Cardiac septum (tissue), 1 donor: Measurements from ENCODE around the gene PAMR1. TPM values are rescaled to one million over a fixed set of nuclear protein-coding genes. Genes with fewer than 3 reads are reported as not detected.

Experiments used
- DNase-seq: peaks from one replicate; pipeline ENCODE4 v3.0.0-alpha.2; 2020; ENCODE audit warnings: low spot score
- intact Hi-C: fragments of 100-400 bp; cut with DNase I; formaldehyde crosslinking; loops from one replicate; pipeline ENCODE4 v1.14.0; 2022
- total RNA-seq: library from RNA; stranded (reverse); fragmentation: NEBNext Ultra II Directional; extraction: Animal tissue kit (Norgen Biotek cat#: 25700); gene quantifications from one replicate; pipeline ENCODE4 v1.2.1, GENCODE V29; 2021
- donor health status: DM: no; HTN: no; CAD: no.

PAMR1 gene
- total RNA-seq, 1 donor from 2014 or later, result 4.5 TPM

DNA sequence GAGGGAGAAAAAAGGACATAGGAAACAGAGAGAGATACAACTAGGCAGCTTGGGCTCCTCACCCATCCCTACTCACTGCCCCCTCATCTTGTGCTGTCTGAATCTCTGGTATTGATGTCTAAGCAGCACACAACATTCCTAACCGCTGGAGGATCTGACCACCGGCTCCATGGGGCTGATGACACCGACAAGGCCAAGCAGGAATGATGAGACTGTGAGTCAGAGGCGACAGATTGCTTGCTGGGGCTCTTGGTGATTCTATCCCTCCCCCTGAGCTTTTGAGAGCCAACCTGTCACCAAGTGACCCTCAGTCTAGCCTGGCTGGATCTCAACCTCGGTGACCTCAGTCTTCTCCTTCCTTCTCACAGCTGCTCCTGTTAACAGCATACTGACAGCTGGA, 13.8 kb downstream of the PAMR1 start:
- intact Hi-C loops, result no loop called here
- no peak for DNase-seq

DNA sequence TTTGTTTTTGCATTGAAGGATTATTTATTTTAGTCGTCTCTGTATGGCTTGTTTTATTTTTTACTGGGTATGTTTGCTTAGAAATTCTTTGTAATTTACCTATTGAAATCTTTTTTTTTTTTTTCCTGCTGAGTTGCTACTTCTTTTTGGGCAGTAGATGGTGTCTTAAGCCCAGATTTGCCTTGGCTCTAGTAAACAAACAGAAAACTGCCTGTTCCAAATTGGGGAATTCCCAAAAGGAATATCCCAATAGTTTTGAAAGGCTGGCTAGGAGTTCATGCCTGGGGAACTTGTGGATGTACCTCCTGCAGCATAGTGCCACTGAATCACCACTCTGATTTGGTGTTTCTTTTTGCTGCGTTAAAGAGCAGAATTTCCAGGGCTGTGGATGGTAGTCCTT, 17.7 kb downstream of the PAMR1 start:
- intact Hi-C loops, result no loop called here
- DNase-seq, result no peak

DNA sequence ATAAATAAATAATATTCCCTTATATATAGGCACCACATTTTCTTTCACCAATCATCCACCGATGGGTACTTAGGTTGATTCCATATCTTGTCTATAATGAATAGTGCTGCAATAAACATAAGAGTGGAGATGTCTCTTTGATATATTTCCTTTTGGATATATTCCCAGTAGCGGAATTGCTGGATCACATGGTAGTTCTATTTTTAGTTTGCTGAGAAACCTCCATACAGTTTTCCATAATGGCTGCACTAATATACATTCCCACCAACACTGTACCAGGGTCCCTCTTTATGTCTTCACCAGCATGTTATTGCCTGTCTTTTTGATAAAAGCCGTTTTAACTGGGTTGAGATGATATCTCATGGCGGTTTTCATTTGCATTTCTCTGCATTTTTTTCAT, 23.6 kb downstream of the PAMR1 start:
- no peak for DNase-seq
- intact Hi-C loops, result no loop called here

DNA sequence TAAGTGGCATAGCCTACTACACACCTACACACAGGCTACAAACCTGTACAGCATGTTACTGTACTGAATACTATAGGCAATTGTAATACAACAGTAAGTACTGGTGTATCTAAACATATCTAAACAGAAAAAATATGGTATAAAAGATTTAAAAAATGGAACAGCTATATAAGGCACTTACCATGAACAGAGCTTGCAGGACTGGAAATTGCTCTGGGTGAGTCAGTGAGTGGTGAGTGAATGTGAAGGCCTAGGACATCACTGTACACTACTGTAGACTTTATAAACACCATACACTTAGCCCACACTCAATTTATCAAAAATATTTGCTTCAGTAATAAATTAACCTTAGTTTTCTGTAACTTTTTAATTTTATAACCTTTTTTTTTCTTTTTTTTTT, 24.7 kb downstream of the PAMR1 start:
- intact Hi-C loops, result no loop called here
- no peak for DNase-seq

DNA sequence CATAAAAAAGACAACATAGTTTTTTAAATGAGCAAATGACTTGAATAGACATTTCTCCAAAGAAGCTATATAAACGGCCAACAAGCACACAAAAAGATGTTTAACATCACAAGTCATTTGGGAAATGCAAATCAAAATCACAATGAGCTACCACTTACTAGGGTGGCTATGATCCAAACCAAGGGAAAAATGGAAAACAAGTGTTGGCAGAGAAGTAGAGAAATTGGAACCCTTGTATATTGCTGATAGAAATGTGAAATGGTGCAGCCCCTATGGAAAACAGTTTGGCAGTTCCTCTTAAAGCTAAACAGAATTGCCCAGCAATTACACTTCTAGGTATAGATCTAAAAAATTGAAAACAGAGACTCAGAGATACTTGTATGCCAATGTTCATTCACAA, 29.0 kb downstream of the PAMR1 start:
- intact Hi-C loops, result no loop called here
- DNase-seq, result no peak

DNA sequence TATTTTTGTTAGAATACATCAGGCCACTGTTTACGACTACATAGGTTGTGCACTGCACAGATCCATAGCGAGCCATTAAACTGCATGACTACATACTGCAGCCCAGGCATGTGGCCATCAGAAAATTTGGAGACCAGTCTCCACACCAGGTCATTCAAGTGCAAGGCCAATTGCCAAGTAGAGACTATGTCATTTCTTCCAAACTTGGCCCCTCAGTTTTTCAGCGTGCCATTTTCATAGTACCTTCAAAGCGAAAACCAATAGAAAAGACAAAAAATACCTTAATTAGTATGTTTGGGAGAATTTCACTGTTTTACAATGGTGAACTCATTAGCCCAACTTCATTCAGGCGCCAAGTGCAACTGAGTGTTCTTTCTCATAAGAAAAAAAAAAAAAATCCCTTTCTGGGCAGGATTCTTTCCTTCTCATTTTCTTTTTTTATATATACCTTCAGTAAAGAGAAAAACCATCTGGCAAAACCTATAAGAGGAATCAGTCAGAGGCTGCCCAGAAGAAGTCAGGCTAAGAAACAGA, 30.4 kb downstream of the PAMR1 start:
- intact Hi-C loops, result no loop called here
- no peak for DNase-seq

DNA sequence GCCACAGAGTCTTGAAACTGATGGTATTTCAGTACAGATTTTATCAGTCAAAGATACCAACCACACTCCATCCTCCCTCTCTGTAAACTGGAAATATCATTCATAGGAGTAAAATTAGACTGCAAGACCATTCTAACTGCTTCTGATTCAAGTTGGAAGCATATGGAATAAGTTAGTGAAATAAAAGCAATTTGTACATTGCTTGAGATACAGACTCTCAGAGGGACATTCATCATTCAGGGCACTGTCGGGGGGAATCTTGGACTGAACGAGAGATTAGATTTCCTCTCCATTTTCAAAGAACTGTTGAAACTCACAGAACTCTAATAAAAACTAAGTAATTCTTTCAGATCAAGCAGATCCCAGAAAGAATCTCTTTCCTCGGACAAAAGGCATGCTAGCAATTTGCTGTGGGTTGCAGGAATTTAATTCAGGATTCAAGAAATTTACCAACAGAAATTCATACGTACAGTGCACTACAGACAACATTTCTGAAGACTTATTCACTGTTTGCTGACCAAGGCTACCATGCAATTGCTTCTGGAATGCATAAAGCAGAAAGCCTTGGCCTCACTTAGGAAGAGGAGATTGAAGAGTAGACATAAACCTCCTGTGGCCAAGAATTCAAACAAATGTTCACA, 34.1 kb downstream of the PAMR1 start:
- intact Hi-C loops, result no loop called here
- DNase-seq, result no peak

DNA sequence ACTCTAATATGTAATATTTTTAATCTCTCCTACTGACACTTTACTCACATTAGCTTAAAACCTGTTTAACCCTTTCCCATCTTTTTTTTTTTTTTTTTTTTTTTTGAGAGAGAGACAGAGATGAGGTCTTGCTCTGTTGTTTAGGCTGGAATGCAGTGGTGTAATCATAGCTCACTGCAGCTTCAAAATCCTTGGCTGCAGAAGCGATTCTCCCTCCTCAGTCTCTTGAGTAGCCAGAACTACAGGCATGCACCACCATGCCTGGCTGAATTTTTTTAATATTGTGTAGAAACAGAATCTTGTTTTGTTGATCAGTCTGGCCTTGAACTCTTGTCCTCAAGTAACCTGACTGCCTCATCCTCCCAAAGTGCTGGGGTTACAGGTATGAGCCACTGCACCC, 37.3 kb downstream of the PAMR1 start:
- intact Hi-C loops, result loop anchor here (5.0 to 10.0 kb wide), 2 partner anchors 647 to 774 kb away; no protein-coding TSS in a partner anchor
- DNase-seq, result no peak

DNA sequence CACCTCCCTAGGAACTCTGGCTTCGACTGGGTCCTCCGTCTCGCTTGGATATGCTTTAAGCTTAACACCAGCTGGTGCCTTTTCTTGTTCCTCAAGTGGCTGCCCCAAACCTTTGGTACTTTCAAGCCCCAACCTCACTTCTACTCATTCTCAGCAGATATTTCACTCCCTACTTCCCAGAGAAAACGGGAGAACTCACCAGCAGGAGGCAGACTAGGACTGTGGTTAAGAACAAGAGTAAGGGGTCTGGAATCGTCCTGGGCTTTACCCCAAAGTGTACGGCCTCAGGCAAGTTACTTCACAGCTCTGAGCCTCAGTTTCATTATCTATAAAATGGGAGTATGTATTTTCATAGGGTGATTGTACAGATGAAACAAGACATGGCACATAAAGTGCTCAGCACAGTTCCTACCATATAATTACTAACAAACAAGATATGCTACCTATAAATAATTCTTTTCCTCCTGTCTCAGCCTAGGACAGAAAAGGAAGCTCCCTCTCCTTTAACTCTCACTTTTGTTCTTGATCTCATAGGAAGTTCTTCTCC, 37.8 kb downstream of the PAMR1 start:
- intact Hi-C loops, result loop anchor here (5.0 to 10.0 kb wide), 2 partner anchors 647 to 775 kb away; no protein-coding TSS in a partner anchor

DNA sequence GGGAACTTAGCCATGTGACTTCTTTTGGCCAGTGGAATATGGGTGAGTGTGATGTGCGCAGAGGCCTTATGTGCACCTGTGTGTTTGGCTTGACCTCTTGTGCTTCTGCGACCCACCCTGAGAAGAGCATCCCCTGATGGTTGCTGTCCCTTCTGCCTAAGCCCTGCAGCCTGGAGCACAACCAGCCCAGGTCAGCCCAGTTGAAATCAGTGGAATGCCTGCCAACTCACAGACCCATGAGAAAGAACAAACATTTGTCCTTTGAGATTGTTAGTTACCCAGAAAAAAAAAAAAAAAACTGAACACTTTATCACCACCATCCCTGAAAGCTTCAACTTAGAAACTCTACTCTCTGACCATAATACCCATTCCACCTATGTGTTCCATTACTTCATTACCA, 38.5 kb downstream of the PAMR1 start:
- DNase-seq, result no peak
- intact Hi-C loops, result loop anchor here (5.0 to 10.0 kb wide), 2 partner anchors 648 to 775 kb away; no protein-coding TSS in a partner anchor

More for the DNA sequence above, 37.8 kb downstream of the PAMR1 start:
- DNase-seq, result no peak

DNA sequence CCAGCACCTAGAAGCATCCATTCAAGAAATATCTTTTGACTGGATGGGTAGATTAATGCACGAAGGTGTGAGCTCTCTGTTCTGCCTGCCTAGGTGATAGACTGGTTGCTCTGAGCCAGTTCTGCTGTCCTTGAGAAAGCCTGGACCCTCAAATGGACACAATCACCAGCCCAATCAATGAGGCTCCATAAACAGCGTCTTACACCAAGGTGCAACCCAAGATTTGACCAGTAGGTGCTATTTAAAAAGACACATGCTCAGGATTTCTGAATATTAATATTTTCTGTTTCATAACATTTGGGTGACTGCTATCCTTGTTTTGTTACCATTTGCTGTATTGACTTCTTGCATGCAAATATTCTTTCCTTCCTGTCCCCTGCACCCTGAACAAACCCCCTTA, 39.0 kb downstream of the PAMR1 start:
- no peak for DNase-seq
- intact Hi-C loops, result loop anchor here (5.0 to 10.0 kb wide), 2 partner anchors 648 to 776 kb away; no protein-coding TSS in a partner anchor

DNA sequence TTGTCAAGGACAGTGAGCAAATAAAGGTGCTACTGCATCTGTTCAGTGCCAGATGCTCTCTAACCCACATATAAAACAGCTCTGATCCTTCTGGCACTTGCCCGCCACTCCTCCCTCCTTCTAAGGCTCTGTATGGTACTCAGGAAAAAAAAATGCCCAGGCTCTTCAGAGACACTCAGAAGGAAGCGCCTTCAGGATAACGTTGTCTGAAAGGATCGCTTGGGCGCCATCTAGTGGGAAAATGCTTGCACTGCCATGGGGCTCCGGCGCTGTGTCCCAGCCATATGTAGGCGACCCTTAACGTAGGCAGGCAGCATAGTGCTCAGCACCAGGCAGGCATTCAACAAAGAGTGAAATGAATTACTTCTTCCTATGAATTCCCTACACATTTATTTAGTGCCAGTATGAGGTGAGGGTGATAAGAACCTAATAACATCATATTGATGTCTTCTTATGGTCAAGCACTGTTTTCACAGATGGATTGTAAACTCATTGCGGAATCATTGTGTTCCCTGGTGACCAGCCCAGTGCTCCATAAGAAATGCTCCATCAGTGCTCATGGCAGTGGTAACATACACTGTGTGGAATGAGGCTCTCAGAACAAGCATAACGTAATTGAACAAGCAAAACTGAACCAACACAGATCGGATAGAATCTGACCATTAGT, 39.6 kb downstream of the PAMR1 start:
- intact Hi-C loops, result loop anchor here (5.0 to 10.0 kb wide), 2 partner anchors 649 to 777 kb away; no protein-coding TSS in a partner anchor
- peak; percentile 84 for DNase-seq

DNA sequence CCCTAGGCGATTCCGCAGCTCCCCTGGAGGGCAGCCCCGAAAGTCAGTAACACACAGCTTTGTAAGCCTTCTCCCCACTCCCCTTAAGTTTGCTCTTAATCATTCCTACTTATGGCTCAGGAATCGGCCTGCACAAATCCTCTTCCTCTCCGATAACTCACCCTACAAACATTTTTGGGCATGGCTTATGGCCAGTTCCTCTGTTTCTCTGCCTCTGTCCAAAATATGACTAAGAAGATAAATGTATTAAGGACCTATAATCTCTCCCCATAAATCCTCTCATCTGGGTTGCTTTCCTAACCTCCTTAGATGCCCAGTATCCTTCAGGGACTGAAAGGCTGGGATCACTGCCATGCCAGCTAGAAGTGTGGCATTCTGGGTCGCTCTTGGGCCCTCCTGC, 41.0 kb downstream of the PAMR1 start:
- intact Hi-C loops, result loop anchor here (10.0 kb wide), 1 partner anchor 650 kb away; no protein-coding TSS in a partner anchor

DNA sequence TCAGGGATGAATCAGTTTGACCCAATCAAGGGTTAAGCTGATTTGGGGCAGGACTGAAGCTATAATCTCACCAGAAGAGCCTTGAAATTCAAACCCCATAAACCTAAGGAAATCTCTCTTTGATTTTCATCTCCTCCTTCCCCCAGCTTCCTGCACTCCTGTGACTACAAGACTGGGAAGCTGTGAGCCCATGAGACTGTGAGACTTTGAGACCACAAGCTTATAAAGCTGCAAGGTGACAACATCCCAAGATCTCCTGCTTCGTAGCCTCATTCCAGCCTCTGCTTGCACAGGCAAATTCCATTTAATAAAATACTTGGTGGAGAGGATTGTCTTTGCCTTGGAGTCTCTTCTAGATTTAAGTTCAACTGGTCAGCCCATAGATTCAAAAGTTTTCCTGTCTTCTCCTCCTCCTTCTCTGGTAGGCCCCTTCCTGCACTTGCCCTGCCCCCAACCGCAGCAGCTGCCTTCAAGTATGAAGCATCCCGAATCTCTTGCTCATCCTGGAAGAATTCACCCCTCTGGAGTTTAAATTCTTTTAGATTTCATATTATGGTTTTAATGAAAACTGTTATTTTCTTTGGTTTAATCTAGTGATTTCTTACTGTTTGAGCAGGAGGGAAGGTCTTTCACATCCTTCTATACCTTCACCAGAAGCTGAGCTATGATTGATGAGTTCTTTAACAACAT, 42.1 kb downstream of the PAMR1 start:
- no peak for DNase-seq
- intact Hi-C loops, result loop anchor here (10.0 kb wide), 1 partner anchor 652 kb away; no protein-coding TSS in a partner anchor

More for the DNA sequence above, 41.0 kb downstream of the PAMR1 start:
- no peak for DNase-seq

DNA sequence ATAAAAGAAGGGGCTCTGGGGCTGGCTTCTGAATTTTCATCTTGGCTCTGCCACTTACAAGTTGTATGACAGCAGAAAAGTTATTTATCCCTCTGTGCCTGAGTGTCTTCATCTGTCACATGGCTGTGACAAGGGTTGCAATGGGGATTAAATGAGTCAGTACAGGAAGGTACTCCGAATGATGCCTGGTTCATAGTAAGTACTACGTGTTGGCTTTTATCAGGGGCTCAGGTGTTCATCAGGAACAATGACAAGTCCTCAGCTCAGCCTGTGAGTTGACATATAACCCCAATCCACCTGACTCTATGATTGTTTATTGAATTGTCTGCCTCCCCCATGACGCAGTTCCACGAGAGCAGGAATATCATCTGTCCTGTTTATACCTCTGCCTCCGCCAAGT, 45.7 kb downstream of the PAMR1 start:
- intact Hi-C loops, result loop anchor here (10.0 kb wide), 1 partner anchor 655 kb away; no protein-coding TSS in a partner anchor
- no peak for DNase-seq

DNA sequence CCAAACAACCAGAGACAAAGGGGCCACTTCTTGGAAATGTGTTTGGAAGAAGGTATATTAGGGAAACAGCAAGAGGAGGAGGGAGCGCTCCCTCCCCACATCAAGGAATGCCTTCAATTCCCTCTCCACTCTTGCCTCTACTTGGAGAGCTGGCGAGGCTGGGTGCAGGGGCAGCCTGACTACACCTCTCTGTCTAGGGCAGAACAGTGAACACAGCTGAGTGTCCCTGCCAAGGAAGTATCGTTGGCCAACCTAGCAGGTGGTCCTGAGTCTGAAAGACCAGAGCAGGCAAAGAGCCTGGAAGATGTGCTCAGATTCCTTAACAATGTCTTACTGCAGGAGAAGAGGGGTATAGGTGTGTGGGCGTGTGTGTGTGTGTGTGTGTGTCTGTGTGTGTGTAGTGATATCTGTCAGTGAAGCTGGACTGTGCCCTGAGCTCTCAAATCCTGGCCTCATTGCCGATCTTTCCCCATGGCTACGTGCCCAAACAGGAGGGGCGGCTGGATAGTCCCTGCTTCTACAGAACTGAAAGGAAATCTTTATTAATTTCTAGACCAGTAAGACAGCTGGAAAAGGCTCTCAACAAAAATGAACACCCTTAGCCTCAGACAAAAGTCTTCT, 46.8 kb downstream of the PAMR1 start:
- intact Hi-C loops, result no loop called here
- no peak for DNase-seq

DNA sequence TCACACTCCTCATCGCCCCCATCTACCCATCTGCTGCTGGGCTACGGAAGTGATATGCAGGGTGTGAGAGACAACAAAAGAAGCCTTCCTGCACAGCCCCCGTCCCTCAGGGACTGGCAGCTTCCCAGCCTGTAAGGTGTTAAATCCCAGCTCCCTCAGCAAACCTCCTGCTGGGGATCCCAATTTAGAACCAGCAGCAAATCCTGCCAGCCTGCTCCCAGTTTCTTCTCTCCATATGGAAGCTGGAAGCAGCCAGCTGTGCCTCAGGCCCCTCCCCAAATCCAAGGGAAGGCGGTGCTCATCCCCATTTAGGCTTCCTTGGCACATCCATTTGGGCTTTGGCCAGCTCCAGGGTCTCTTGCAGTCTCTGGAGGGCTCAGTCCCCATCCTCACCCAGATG, 47.5 kb downstream of the PAMR1 start:
- intact Hi-C loops, result no loop called here
- DNase-seq, result no peak

DNA sequence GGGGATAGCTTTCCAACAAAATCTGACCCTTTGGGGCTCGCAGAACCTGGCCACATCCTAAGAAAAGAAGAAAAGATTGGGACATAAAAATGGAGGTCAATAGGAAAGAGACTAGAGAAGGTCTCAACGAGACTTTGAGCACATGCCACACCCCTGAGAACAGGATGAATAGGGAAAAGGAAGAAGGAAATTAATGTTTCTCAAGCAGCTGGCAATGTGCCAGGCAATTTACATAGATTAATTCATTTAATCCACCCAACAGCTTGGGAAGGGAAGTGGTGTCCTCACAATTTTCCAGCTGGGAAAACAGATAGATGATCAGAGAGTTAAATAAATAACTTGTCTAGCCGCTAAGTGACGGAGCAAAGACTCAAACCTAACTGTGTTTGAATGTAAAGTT, 50.7 kb downstream of the PAMR1 start:
- intact Hi-C loops, result no loop called here
- DNase-seq, result no peak

DNA sequence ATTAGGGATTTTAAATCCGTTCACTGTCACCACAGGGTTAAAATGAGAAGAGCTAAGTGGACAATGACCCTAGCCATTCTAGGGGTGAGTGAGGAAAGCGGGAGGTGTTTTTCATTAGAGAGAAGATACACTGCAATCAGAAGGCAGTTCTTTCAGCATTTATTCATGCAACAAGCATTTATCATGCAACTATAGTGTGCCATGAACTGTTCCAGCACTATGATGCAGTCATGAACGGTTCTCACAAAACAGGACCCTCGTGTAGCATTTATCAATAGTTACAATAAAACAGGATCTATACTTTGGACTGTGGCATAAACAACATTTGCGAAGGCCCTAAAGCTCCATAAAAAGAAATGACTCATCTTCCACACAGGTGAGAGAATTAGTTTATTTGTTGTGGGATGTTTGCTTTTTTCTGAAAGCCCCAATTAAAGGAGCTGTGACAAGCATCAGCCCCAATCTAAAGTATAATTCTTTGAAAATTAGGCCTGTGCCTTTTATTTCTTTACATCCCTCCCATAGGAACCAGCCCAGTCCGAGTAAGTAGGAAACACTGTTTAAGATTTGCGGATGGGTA, 51.5 kb downstream of the PAMR1 start:
- intact Hi-C loops, result no loop called here
- DNase-seq, result no peak
